HG02623 (cell line): ENCODE measurements around the gene CNNM1.

Source experiments
- ATAC-seq: cut with Tn5 transposase; IDR thresholded peaks from one replicate; pipeline ENCODE4 v1.9.1; 2021; ENCODE audit warnings: moderate library complexity; ENCODE audit not compliant: unreplicated experiment

CNNM1 gene

GRCh38 chr10:99337311-99337811 is 8.2 kb downstream of the CNNM1 start:
- ATAC-seq, result no peak

GRCh38 chr10:99337901-99338300 is 8.7 kb downstream of the CNNM1 start:
- no peak for ATAC-seq

DNA sequence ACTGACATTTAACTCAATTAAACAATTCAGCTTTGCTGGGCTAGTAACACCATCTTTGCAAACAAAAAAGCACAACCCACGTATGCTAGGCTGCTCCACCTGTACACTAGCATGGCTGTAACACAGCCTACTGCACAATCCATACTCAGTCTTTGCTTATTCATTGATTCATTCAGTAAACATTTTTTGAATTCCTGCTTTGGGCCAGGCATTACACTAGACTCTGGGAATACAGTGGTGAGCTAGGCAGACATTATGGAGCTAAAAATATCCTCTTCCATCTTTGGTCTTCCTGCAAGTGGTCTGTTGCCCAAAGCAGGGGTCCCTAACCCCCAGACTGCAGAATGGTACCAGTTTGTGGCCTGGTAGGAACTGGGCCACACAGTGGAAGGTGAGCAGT is 9.9 kb downstream of the CNNM1 start:
- ATAC-seq, result no peak

DNA sequence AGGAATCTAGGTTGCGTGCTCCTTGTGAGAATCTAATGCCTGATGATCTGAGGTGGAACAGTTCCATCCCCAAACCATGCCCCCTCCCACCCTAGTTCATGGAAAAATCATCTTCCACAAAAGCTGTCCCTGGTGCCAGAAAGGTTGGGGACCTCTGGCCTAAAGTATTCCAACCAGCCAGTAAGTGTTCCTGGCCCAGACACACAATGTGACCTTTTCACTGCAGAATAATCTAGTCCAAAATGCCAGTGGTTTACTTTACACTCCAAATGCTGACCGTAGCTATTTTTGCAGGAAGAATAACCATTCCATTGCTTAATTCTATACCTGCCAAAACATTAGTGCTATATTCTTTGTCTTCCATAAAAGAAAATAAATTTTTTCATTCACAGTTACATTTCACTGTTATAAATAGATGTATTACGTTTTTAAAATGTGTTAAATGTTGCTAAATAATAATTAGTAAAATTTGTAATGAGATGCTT is 10.4 kb downstream of the CNNM1 start:
- ATAC-seq, result no peak

- no peak for ATAC-seq
These were observed 11.5 kb downstream of the CNNM1 start for GRCh38 chr10:99340650-99341049.

DNA sequence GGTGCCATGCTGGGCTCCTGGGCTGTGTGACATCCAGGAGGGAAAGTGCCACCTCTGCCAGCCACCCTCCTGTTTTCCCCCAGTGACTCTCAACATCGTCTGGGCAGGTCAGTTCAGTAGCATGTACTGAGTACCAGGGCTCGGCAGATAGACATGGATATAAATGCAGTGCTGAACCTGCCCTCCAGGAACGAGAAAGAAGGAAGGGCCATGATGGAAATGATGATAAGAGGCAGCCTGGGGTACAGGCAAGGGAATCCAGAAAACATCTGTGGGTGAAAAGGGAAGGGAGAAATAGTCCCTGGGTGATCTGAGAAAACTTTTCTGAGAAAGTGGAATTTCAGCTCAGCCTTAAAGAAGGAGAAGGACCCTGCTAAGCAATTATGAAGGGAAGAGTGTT is 12.1 kb downstream of the CNNM1 start:
- ATAC-seq, result no peak

DNA sequence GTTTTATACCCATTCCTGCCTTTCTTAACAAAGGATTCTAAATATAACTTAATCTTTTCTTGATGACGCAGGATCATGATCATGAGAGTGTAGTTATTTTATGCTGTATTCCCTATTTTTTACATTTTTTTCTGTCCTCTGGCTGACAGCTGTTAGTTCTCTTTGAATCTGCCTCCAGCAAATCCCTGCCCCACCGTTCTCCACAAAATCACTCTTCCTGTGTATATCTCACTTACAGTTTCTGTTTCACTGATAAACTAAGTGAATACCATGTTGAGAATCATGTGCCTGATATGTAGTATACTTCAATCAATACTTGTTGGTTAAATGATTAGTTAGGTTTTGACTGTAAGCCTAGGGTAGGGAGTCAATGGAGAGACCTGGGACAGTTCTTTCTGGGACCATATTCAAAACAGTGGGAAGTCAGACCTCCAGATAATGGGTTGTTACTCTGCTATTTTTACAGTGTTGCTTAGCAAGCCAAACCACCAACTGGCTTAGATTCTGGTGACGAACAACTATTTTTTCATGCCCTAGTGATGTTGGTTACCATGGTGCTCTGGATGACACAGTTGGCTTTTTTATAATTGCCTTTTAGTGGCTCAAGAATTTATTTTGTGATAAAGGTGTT is 12.8 kb downstream of the CNNM1 start:
- ATAC-seq, result no peak

DNA sequence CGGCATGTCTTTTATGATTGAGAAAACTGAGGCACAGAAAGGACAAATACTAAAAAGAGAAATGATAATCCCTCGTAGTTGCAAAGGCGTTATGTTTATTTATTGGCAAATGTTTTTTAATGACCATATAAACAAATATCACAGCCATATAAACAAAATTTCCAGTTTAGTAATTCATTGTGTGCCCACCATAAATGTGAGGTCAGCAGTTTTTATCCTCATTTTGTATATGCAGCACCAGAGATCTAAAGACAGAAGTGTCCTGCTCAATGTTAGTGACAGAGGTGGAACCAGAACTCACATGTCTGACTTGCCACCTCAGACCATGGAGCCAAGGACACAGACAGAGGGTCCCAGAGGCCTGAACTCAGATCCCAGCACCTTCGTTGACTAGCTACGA is 14.1 kb downstream of the CNNM1 start:
- ATAC-seq, result no peak

GRCh38 chr10:99344715-99345114 is 15.6 kb downstream of the CNNM1 start:
- no peak for ATAC-seq

DNA sequence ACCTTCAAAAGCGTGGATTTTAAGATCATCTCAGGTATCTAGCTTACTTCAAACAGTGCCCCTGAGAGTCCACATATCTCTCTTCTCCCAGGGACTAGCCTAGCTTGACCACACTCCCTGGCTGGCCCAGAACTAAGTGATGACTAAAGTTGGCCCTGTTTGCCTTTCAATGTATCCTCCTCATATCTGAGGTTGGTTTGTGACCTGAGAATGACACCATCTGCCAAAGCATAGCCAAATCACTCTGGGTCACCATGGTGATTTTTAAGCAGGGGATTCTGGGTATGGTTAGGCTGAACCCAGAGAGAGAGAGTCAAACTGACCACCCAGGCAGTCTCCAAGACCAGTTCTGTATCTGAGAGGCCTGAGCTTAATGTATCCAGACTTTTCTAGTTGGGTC is 16.2 kb downstream of the CNNM1 start:
- ATAC-seq, result no peak

DNA sequence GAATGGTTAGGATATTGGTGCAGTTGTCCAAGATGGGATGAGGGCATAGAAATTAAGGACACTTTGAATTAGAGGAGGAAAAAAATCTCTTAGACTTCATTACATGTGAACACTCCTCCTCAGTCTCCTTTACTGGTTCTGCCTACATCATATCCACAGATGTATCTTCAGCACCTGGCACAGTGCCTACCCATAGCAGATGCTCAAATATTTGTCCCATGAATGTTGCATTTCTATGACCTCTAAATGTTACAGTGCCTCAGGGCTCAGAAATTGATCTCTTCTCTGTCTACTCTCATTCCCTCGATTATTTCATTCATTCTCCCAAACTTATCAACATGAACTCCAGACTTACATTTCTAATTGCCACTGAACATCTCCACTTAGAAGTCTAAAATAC is 17.1 kb downstream of the CNNM1 start:
- ATAC-seq, result no peak

DNA sequence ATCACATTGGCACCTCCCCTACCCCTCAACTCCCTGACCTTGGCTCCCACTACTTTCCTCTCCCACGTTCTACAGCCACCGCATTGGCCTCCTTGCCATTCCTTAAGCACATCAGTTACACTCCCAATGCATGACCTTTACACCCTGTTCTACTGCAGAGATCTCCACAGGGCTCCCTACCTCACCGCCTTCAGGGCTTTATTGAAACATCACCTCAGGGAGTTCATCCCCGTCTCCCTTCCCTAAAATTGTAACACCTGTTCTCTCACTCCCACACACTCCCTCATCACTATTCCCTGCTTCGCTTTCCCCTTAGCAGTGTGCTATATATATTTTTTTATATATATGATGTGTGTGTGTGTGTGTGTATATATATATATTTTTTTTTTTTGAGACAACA is 18.5 kb downstream of the CNNM1 start:
- no peak for ATAC-seq

DNA sequence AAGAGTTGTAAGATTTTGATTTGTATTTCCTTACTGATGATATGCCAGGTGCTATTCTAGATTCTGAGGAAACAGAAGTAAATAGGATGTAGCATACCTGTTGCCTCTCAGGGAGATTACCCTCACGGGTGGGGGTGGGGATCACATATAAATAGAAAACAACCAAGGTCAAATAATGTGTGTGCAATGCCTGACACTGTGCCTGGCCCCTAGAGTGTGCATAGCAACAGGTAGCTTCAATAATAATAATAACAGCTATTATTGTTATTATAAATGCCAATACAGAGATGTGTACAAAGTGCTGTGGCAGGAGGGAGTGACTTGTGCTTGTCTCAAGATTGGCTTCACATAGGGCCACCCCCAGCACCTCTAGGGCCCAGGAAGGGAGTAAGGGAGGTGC is 24.0 kb downstream of the CNNM1 start:
- no peak for ATAC-seq

DNA sequence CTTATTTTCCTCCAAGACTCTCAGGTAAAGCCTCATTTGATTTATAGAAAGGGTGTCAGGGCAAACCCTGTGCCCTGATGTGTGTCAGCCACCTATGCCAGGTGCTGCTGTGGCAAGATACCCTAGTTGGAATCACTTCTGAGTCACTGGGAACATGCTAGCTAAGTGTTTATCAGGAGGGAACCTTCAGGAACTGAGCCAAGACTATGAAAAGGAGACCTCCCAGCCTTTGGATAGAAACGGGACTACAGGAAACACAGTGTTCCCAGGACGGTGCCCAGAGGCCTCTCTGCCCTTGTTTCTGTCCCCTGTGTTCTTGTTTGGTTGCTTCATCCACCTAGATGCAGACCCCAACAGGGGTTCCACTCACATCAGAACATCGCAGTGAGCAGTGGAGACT is 28.5 kb downstream of the CNNM1 start:
- ATAC-seq, result no peak

DNA sequence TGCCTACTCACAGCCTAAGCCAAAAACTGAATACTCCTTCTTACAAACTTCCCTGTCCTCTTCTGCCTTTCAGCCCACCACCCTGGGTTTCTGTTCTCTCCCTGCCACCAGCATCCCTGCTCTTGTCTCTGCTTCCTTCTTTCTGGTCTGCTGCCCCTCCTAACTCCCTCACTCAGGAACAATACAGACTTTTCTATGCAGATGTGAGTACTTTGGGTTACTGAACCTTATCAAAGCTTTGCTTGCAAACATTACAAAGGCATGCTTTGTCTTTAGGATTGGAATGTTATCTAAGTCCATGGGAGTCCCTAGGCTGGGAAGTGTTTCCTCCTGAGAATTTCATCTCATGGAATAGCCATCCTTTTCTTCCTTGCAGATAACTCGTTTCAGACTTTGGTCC is 28.9 kb downstream of the CNNM1 start:
- ATAC-seq, result no peak

- no peak for ATAC-seq
These were observed 31.8 kb downstream of the CNNM1 start for GRCh38 chr10:99360934-99361333.

DNA sequence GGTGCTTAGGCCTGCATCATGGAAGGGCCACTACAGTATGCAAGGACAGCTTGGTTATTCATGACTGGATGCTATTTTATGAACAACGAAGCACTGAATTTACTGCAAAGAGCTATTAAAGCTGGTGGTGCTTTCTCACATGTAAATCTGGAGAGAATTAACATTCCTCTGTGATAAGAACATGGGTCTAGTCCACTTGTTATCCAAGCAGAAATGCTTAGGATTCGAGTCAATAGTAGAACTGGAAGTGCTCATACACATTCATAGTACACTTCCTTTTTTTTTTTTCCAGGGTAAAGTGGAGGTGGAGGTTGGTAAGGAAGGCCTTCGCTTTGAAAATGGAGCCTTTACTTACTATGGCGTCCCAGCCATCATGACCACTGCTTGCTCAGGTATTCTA is 35.0 kb downstream of the CNNM1 start:
- no peak for ATAC-seq

DNA sequence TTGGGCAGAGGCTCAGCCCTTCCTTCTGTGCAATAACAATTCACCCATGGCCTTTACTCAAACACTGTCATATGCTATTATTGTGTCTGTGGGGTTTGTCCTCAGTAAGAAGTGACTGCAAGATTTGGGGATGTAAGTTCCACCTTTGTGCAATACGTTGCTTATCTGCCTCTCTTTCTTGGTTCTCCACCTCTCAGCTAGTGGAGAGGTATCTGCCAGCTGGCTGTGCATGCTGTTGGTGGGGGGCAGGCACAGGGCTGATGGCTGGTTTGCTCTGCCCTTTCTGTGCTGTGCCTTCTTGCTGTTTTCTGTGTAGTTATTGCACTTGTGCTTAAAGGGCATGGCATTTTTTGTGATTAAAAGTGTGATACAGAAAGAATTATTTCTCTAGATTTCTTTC is 36.2 kb downstream of the CNNM1 start:
- ATAC-seq, result no peak

DNA sequence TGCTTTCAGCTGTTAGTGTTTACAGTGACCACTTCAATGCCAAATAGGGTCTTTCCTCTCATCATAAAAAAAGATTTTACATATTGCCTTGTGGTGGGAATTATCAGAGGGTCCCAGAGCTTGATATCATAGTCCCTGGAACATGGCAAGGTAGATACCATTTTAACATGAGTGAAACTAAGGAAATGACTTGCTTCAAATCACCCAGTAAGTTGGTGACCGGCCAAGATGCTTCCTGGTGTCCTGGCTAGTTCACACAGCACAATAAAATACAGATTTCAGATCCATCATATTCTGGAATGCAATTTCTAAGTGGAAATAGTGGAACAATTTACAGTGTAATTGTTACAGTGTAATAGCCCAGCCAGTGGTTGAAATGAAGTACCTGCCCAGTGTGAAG is 36.6 kb downstream of the CNNM1 start:
- ATAC-seq, result no peak

DNA sequence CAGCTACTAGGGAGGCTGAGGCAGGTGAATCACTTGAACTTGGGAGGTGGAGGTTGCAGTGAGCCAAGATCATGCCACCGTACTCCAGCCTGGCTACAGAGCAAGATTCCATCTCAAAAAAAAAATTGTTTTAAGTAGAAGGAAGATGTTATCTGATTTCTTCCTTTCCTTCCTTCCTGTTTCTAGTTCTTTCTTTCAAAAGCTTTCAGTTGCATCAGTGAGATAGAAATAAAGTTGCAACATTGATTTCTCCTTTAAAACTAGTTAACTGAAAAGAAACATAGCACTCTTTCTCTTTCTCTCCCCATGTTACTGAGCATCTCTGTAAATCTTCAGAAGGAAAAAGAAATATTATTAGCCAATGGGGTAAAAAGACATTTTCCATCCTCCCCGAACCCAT is 37.5 kb downstream of the CNNM1 start:
- no peak for ATAC-seq

- ATAC-seq, result no peak
These were observed 39.5 kb downstream of the CNNM1 start for GRCh38 chr10:99368646-99369045.

- ATAC-seq, result no peak
These were observed 40.0 kb downstream of the CNNM1 start for GRCh38 chr10:99369126-99369525.

DNA sequence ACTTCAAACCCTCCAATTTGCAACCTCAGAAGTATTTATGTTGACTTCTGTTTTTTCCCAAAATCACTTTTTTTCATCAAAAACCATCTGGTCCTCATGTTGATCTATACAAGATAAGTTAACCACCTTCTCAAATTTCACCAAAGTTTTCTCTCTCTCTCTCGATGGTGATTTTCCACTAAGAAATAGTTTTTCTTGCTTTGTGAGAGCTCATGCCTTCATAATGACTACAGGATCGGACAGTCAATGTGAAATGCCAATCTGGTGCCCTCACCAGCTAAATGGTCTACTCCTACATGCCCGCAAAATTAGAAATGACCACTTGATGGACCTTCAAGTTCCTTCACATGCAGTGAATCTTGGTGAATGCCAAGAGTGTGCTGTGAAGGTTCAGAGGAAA is 40.4 kb downstream of the CNNM1 start:
- no peak for ATAC-seq
